GM12892 (cell line): Measurements from ENCODE around the gene RAB3GAP2.

Source experiments
- POLR2A ChIP-seq: IDR thresholded peaks from 2 replicates; pipeline ENCODE4 v1.6.1; 2011; ENCODE audit warnings: low read depth, low read length, control low read depth
- POLR2AphosphoS5 ChIP-seq: IDR thresholded peaks from 2 replicates; pipeline ENCODE4 v1.6.1; 2011; ENCODE audit warnings: low read depth, low read length, control low read depth
- TAF1 ChIP-seq: IDR thresholded peaks from 2 replicates; pipeline ENCODE4 v1.6.1; 2011; ENCODE audit warnings: low read depth, mild to moderate bottlenecking, control low read depth, low read length, borderline replicate concordance

- no peak for TF ChIP-seq POLR2AphosphoS5
- TF ChIP-seq POLR2A = no peak
- no peak for TF ChIP-seq TAF1
These were observed 38.3 kb downstream of the RAB3GAP2 start for GRCh38 chr1:220233927-220234326.
